HG03354 (cell line): ENCODE results near the gene DPH3.
"Not testable (repeated sequence)": the region's sequence is repeated elsewhere in the genome, so short reads cannot be mapped to it uniquely, and the experiment has no call there.

Experiments used
- ATAC-seq: cut with Tn5 transposase; IDR thresholded peaks from one replicate; pipeline ENCODE4 v1.9.1; 2021; ENCODE audit warnings: mild to moderate bottlenecking; ENCODE audit not compliant: unreplicated experiment, poor library complexity, severe bottlenecking

The DPH3 gene

GRCh38 chr3:16264708-16265454, at the start of gene DPH3, which contains the start of gene OXNAD1:
TSS of gene DPH3 (minus strand) at chr3:16264943. CDS start at chr3:16264876, 67 bp downstream.
TSS of gene OXNAD1 (plus strand) at chr3:16265212. CDS start at chr3:16270953, 5,741 bp downstream.
- peak; percentile 99 for ATAC-seq

GRCh38 chr3:16313886-16314645, 49.3 kb upstream of the DPH3 start:
- no peak for ATAC-seq

- ATAC-seq = peak; percentile 63
Observed at GRCh38 chr3:16311960-16312451, 47.3 kb upstream of the DPH3 start.

DNA sequence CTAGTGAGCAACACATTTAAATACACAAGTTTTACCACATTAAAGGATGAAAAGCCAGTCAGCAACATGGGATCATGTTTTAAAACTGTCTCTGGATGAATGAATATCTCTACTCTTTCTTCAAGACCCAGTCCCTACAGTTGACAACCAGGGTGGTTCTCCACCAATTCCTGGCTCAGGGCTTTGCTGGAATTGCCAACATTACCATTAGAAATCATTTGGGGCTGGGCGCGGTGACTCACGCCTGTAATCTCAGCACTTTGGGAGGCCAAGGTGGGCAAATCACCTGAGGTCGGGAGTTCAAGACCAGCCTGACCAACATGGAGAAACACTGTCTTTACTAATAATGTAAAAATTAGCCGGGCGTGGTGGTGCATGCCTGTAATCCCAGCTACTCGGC, 45.7 kb upstream of the DPH3 start:
- ATAC-seq = not testable (repeated sequence)

DNA sequence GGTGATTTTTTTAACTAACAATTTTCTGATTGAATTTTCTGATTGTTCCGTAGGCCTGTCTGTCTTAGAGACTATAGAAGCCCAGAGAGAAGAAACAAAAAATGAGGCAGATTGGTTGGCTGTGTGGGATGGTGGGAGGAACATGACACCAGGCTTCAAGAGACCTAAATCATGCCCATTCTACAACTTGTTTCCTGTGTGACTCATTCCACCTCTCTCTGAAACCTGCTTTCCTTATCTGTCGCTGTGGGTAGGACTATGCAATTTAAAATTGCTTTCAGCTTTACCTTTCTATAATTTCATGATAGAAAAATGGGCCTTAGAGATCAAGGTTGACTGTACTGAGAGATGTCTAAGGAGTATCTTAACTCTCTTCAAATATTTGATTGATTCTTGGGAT, 44.8 kb upstream of the DPH3 start:
- peak; percentile 90 for ATAC-seq

GRCh38 chr3:16308727-16309126, 44.0 kb upstream of the DPH3 start:
- no peak for ATAC-seq

- ATAC-seq = no peak
Observed at GRCh38 chr3:16307832-16308531, 43.2 kb upstream of the DPH3 start.

DNA sequence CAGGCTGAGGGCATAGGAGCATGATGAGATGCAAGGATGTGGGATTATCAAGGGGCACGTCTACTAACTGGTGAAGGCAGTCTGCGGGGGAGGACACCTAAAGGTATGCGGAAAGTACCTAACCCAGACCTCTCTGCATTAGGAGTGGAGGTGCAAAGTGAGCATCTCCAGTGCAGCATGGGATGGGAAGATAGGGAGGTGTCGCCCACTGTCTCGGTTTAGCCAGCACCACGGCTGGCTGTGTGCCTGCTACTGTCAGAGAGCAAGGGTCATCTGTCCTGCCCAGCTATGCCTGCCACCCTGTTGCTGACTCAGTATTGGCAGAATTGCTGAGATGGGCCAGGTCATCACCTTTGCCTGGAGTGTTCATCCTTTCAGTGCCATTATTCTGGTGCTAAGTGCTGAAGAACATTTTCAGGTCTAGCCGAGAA, 40.4 kb upstream of the DPH3 start:
- ATAC-seq = no peak

GRCh38 chr3:16304061-16305010, 39.6 kb upstream of the DPH3 start:
- ATAC-seq = no peak

- ATAC-seq = no peak
Observed at GRCh38 chr3:16303037-16303575, 38.4 kb upstream of the DPH3 start.

GRCh38 chr3:16302082-16302631, 37.4 kb upstream of the DPH3 start:
- ATAC-seq = no peak

- ATAC-seq = no peak
Observed at GRCh38 chr3:16301507-16301906, 36.8 kb upstream of the DPH3 start.

DNA sequence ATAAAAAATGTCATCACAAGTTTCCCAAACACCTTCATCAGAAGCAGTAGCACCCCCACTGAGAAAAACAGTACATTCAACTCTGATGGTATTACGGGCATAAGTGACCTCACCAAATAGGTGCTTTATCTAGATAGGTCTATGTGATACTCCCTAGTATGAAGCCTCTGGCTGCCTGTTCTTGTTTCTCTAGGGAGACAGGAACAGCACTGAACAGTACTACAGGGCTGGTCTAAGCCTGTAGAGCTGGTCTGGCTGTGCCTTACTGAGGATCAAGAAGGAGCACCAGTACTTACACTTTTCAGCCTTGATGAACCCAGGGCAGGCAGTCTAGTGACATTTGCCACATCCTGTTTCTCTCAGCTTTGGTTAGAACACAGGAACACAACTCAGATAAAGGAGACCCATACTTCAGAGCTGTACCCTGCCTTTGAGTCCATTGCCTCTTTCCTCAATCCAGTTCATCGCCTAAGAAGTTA, 36.2 kb upstream of the DPH3 start:
- ATAC-seq = peak; percentile 78

DNA sequence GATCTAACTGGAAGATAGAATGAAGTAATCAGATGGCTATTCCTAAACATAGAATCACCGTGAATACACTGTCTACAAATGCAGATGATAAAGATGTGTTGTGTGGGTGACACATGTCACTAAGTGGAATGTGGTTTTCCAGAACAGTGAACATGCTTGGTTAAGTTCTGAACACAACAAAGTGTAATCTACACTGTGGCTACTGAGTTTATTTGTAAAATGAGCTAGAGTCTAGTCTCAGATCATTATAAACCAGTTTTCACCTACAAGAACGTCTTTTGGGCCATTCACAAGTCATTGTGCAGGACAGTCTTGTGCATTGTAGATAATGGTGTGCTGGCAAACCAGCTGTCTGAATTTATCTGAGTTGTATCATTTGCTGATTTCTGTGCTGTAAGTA, 35.6 kb upstream of the DPH3 start:
- ATAC-seq = no peak

- ATAC-seq = no peak
Observed at GRCh38 chr3:16299746-16300145, 35.0 kb upstream of the DPH3 start.

GRCh38 chr3:16298891-16299290, 34.1 kb upstream of the DPH3 start:
- no peak for ATAC-seq

GRCh38 chr3:16297997-16298885, 33.5 kb upstream of the DPH3 start:
- no peak for ATAC-seq
